Neutrophil (primary cell): ENCODE results near the gene CYSRT1.

ENCODE experiments used
- H3K27ac ChIP-seq: fragments of 200-600 bp; sonication (generic); 2 replicates; pipeline ENCODE4 v1.5.1; 2016; ENCODE audit warnings: mild to moderate bottlenecking, moderate library complexity
- H3K27me3 ChIP-seq: fragments of 200-600 bp; sonication (generic); 2 replicates; pipeline ENCODE4 v1.6.0; 2016; ENCODE audit warnings: mild to moderate bottlenecking
- H3K36me3 ChIP-seq: fragments of 200-600 bp; sonication (generic); 2 replicates; pipeline ENCODE4 v1.5.1; 2017
- H3K4me1 ChIP-seq, 2 experiments: fragments of 200-600 bp in 1 of 2; sonication (generic) in 1 of 2; 1 replicate in 1 of 2; 2 replicates in 1 of 2; pipeline versions ENCODE4 v1.5.1 to v1.6.1; 2013 to 2016; ENCODE audit warnings: low read depth in 1 of 2, low read length in 1 of 2, mild to moderate bottlenecking in 1 of 2, moderate library complexity in 1 of 2; ENCODE audit not compliant: control insufficient read depth in 1 of 2, insufficient read depth in 1 of 2
- H3K4me3 ChIP-seq, 2 experiments: fragments of 200-600 bp in 1 of 2; sonication (generic) in 1 of 2; 1 replicate in 1 of 2; 2 replicates in 1 of 2; pipeline ENCODE4 v1.5.1; 2013 to 2016; ENCODE audit warnings: low read depth in 1 of 2, low read length in 1 of 2, mild to moderate bottlenecking in 1 of 2, moderate library complexity in 1 of 2
- H3K9me3 ChIP-seq: fragments of 200-600 bp; sonication (generic); 2 replicates; pipeline ENCODE4 v1.5.1; 2016
- TF ChIP-seq, protein P1 (sequence below): fragments of 200-600 bp; sonication (generic); IDR thresholded peaks from 2 replicates; pipeline ENCODE4 v1.5.1; 2016; ENCODE audit warnings: antibody characterized with exemption

The CYSRT1 gene

GRCh38 chr9:137213160-137214060, 11.6 kb upstream of the CYSRT1 start:
- H3K4me1 ChIP-seq: no peaks in the 10 kb centered on the region
- no peaks in the 10 kb centered on the region for H3K27me3 ChIP-seq
- TF ChIP-seq, protein P1, sequence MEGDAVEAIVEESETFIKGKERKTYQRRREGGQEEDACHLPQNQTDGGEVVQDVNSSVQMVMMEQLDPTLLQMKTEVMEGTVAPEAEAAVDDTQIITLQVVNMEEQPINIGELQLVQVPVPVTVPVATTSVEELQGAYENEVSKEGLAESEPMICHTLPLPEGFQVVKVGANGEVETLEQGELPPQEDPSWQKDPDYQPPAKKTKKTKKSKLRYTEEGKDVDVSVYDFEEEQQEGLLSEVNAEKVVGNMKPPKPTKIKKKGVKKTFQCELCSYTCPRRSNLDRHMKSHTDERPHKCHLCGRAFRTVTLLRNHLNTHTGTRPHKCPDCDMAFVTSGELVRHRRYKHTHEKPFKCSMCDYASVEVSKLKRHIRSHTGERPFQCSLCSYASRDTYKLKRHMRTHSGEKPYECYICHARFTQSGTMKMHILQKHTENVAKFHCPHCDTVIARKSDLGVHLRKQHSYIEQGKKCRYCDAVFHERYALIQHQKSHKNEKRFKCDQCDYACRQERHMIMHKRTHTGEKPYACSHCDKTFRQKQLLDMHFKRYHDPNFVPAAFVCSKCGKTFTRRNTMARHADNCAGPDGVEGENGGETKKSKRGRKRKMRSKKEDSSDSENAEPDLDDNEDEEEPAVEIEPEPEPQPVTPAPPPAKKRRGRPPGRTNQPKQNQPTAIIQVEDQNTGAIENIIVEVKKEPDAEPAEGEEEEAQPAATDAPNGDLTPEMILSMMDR: no peak
- H3K27ac ChIP-seq: no peak overlapping the region
- no peaks in the 10 kb centered on the region for H3K9me3 ChIP-seq
- H3K4me3 ChIP-seq: no peak overlapping the region
- H3K36me3 ChIP-seq: peaks cover 63% of the 10 kb centered on the region

- no peak overlapping the region for H3K4me3 ChIP-seq
- H3K27ac ChIP-seq: no peak overlapping the region
- peaks cover 64% of the 10 kb centered on the region for H3K36me3 ChIP-seq
Measured at GRCh38 chr9:137214620-137215019, 10.4 kb upstream of the CYSRT1 start.

GRCh38 chr9:137215196-137215986, 9.6 kb upstream of the CYSRT1 start:
- no peaks in the 10 kb centered on the region for H3K9me3 ChIP-seq
- no peaks in the 10 kb centered on the region for H3K4me1 ChIP-seq
- TF ChIP-seq, protein P1: no peak
- no peak overlapping the region for H3K27ac ChIP-seq
- peaks cover 7% of the 10 kb centered on the region for H3K27me3 ChIP-seq
- peaks cover 64% of the 10 kb centered on the region for H3K36me3 ChIP-seq
- H3K4me3 ChIP-seq: no peak overlapping the region

More at GRCh38 chr9:137214620-137215019, 10.4 kb upstream of the CYSRT1 start:
- H3K27me3 ChIP-seq: no peaks in the 10 kb centered on the region
- H3K4me1 ChIP-seq: no peaks in the 10 kb centered on the region
- H3K9me3 ChIP-seq: no peaks in the 10 kb centered on the region
- TF ChIP-seq, protein P1: no peak

- Histone ChIP-seq H3K27ac (no peak overlapping the region), H3K9me3 (no peaks in the 10 kb centered on the region), H3K27me3 (peaks cover 17% of the 10 kb centered on the region), H3K4me3 (no peak overlapping the region), H3K4me1 (peaks cover 0 to under 1% of the 10 kb centered on the region in 2 experiments), H3K36me3 (peaks cover 64% of the 10 kb centered on the region)
- TF ChIP-seq, protein P1: no peak
Measured at GRCh38 chr9:137216188-137216965, 8.6 kb upstream of the CYSRT1 start.
